Endothelial cell of umbilical vein (primary cell): ENCODE results near the gene PSG1. TPM values are rescaled to one million over a fixed set of nuclear protein-coding genes. Genes with fewer than 3 reads are reported as not detected.
"Not testable (repeated sequence)": the region's sequence is repeated elsewhere in the genome, so short reads cannot be mapped to it uniquely, and the experiment has no call there.

Source experiments
- BruUV-seq: library from RNA; stranded (reverse); fragments of 400-500 nt; replicated peaks from 2 replicates; lab custom pipeline; 2021; lab: Mats Ljungman, UMichigan
- CTCF ChIA-PET: fragments of 300-600, 350-600 bp; sonication (Branson Sonifier 250); formaldehyde crosslinking; loops from one replicate; lab custom pipeline; 2021; ENCODE audit warnings: antibody characterized with exemption, inconsistent platforms; lab: Charles Lee
- POLR2A ChIA-PET: fragments of 300-600, 350-600 bp; sonication (Branson Sonifier 250); formaldehyde crosslinking; loops from one replicate; lab custom pipeline; 2021; ENCODE audit warnings: antibody characterized with exemption, inconsistent platforms; lab: Charles Lee
- DNase-seq: peaks from one replicate; pipeline ENCODE4 v3.0.0-alpha.2; 2011; ENCODE audit warnings: low read depth, low spot score
- FAIRE-seq: peaks from 2 replicates; lab custom pipeline; 2011; peaks lifted over from hg19 to GRCh38; lab: Jason Lieb, UNC
- H2AFZ ChIP-seq: 2 replicates; pipeline ENCODE4 v1.6.0; 2012; ENCODE audit warnings: low read depth, low read length, control low read depth, inconsistent platforms
- H3K27ac ChIP-seq: 2 replicates; pipeline ENCODE4 v1.5.1; 2011; ENCODE audit warnings: low read depth, mild to moderate bottlenecking, control low read depth, low read length, moderate library complexity; ENCODE audit not compliant: insufficient read depth
- H3K27me3 ChIP-seq, 2 experiments: 2 replicates each; pipeline versions ENCODE4 v1.6.0 to v1.6.1; 2011; ENCODE audit warnings: low read length in 2 of 2, mixed read lengths in 1 of 2; ENCODE audit not compliant: control insufficient read depth in 2 of 2, insufficient read depth in 2 of 2
- H3K36me3 ChIP-seq, 2 experiments: 2 replicates in 1 of 2; 3 replicates in 1 of 2; pipeline ENCODE4 v1.5.1; 2011; ENCODE audit warnings: low read length in 2 of 2, mild to moderate bottlenecking in 1 of 2, moderate library complexity in 1 of 2; ENCODE audit not compliant: control insufficient read depth in 2 of 2, insufficient read depth in 2 of 2; ENCODE audit errors: extremely low read depth in 1 of 2
- H3K4me1 ChIP-seq: 3 replicates; pipeline ENCODE4 v1.5.1; 2011; ENCODE audit warnings: mild to moderate bottlenecking, low read length; ENCODE audit not compliant: control insufficient read depth, insufficient read depth; ENCODE audit errors: extremely low read depth
- H3K4me2 ChIP-seq: 2 replicates; pipeline ENCODE4 v1.6.1; 2011; ENCODE audit warnings: low read length, control low read depth, mixed read lengths; ENCODE audit not compliant: insufficient read depth
- H3K4me3 ChIP-seq, 3 experiments: fragments of 200-600 bp in 1 of 3; sonication (generic), shearing (Covaris generic) in 1 of 3; replicated peaks in 1 of 3; 2 replicates each; pipeline ENCODE4 v1.5.1; 2011 to 2016; ENCODE audit warnings: control low read depth in 3 of 3, low read length in 3 of 3, mild to moderate bottlenecking in 2 of 3, inconsistent platforms in 1 of 3, low read depth in 1 of 3, moderate library complexity in 1 of 3; ENCODE audit not compliant: insufficient read depth in 1 of 3
- H3K79me2 ChIP-seq: 2 replicates; pipeline ENCODE4 v1.6.0; 2012; ENCODE audit warnings: low read length, inconsistent platforms; ENCODE audit not compliant: control insufficient read depth, insufficient read depth
- H3K9ac ChIP-seq: replicated peaks from 2 replicates; pipeline ENCODE3; 2011; ENCODE audit warnings: low read length, control low read depth; ENCODE audit not compliant: insufficient read depth; ENCODE audit errors: extremely low read depth
- H3K9me1 ChIP-seq: replicated peaks from 3 replicates; pipeline ENCODE4 v1.6.0; 2011; ENCODE audit warnings: mild to moderate bottlenecking, low read length; ENCODE audit not compliant: control insufficient read depth, insufficient read depth; ENCODE audit errors: extremely low read depth
- H3K9me3 ChIP-seq: replicated peaks from 2 replicates; pipeline ENCODE4 v1.5.1; 2012; ENCODE audit warnings: low read length, inconsistent platforms; ENCODE audit not compliant: control insufficient read depth, insufficient read depth
- H4K20me1 ChIP-seq: replicated peaks from 2 replicates; pipeline ENCODE3; 2011; ENCODE audit warnings: mild to moderate bottlenecking, low read length; ENCODE audit not compliant: control insufficient read depth, insufficient read depth; ENCODE audit errors: extremely low read depth
- dilution Hi-C: fragments of 300-500 bp; cut with MboI; formaldehyde crosslinking; loops from one replicate; pipeline ENCODE4 v1.15.0; 2019; ENCODE audit warnings: low sequenced_read_pairs; ENCODE audit not compliant: extremely low pct_ligation_motif_present
- intact Hi-C: fragments of 100-400 bp; cut with micrococcal nuclease; formaldehyde crosslinking; loops from one replicate; pipeline ENCODE4 v1.10.0; 2022
- polyA plus RNA-seq, 4 experiments: library from polyadenylated mRNA; depleted of rRNA in 3 of 4; stranded (reverse) in 3 of 4; unstranded in 1 of 4; fragments of >200 nt; gene quantifications; 2 replicates each; pipeline versions ENCODE4 v1.2.1 to v1.2.3, GENCODE V29; 2011 to 2012; ENCODE audit warnings: missing spikeins in 1 of 4
- total RNA-seq: library from RNA; stranded (reverse); gene quantifications from 2 replicates; pipeline ENCODE4 v1.2.3, GENCODE V29; 2021

The PSG1 gene
- total and polyA plus RNA-seq, 2 donors (not counting 3 experiments of a cell fraction or from before 2014, with no cell fraction given), result not detected

- H3K9ac ChIP-seq, H3K9me1 ChIP-seq, H3K4me2 ChIP-seq, dilution Hi-C loops, BruUV-seq, H3K79me2 ChIP-seq, H3K4me1 ChIP-seq, H3K27ac ChIP-seq, H3K9me3 ChIP-seq, FAIRE-seq, H3K4me3 ChIP-seq, DNase-seq, intact Hi-C loops, H2AFZ ChIP-seq, POLR2A ChIA-PET, H3K27me3 ChIP-seq, H4K20me1 ChIP-seq, H3K36me3 ChIP-seq: not testable (repeated sequence)
- CTCF ChIA-PET, result interaction anchor here (1.0 kb wide), 1 partner anchor 10 kb away, joined by 4 read pairs; no protein-coding TSS in a partner anchor
Measured at GRCh38 chr19:42874901-42875813, 4.4 kb downstream of the PSG1 start.

DNA sequence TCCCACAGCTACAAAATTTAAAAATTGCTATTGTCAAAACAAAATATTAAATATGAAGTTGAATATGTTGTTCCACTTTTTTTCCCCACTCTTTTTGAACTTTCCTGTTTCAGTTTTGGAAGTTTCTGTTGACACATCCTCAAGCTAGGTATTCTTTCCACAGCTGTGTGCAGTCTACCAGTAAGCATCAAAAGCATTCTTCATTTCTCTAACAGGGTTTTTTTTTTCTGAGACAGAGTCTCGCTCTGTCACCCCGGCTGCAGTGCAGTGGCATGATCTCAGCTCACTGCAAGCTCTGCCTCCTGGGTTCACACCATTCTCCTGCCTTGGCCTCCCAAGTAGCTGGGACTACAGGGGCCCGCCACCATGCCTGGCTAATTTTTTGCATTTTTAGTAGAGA, 5.4 kb downstream of the PSG1 start:
- H3K4me2 ChIP-seq, DNase-seq, dilution Hi-C loops, H2AFZ ChIP-seq, H3K36me3 ChIP-seq, H3K4me3 ChIP-seq, H3K9me3 ChIP-seq, H3K9me1 ChIP-seq, H3K27ac ChIP-seq, H3K79me2 ChIP-seq, H3K27me3 ChIP-seq, intact Hi-C loops, BruUV-seq, POLR2A ChIA-PET, H4K20me1 ChIP-seq, H3K4me1 ChIP-seq, H3K9ac ChIP-seq, FAIRE-seq: not testable (repeated sequence)
- CTCF ChIA-PET, result interaction anchor here (1.0 kb wide), 1 partner anchor 11 kb away, joined by 4 read pairs; no protein-coding TSS in a partner anchor
